Natural killer cell (primary cell): ENCODE measurements around the gene ACTL7A. TPM values are rescaled to one million over a fixed set of nuclear protein-coding genes. Genes with fewer than 3 reads are reported as not detected.
"Not testable (repeated sequence)": the region's sequence is repeated elsewhere in the genome, so short reads cannot be mapped to it uniquely, and the experiment has no call there.

Experiments
- ATAC-seq, 3 donors: fragments of 150-1000 bp in 2 of 3; fragments of 200-7000 bp in 1 of 3; cut with Tn5 transposase; 1 replicate in 1 of 3; 2 replicates in 2 of 3; pipeline ENCODE4 v1.10.0; 2021; ENCODE audit warnings: mild to moderate bottlenecking in 2 of 3, moderate library complexity in 2 of 3
- DNase-seq, 2 donors: peaks; one replicate each; pipeline versions ENCODE4 v3.0.0 to v3.0.0-alpha.2; 2013 to 2021; ENCODE audit warnings: mixed read lengths in 1 of 2
- H3K27ac ChIP-seq: one replicate; pipeline ENCODE4 v1.5.1; 2013; ENCODE audit warnings: mild to moderate bottlenecking, low read length
- H3K27me3 ChIP-seq: one replicate; pipeline ENCODE4 v1.6.1; 2013; ENCODE audit warnings: low read length; ENCODE audit not compliant: control insufficient read depth, insufficient read depth
- H3K36me3 ChIP-seq: one replicate; pipeline ENCODE4 v1.6.1; 2013; ENCODE audit warnings: low read length; ENCODE audit not compliant: control insufficient read depth, insufficient read depth
- H3K4me1 ChIP-seq: one replicate; pipeline ENCODE4 v1.6.1; 2013; ENCODE audit warnings: low read length; ENCODE audit not compliant: control insufficient read depth, insufficient read depth
- H3K4me3 ChIP-seq: one replicate; pipeline ENCODE4 v1.5.1; 2013; ENCODE audit warnings: low read length
- H3K9me3 ChIP-seq: one replicate; pipeline ENCODE4 v1.6.1; 2013; ENCODE audit warnings: low read length; ENCODE audit not compliant: control insufficient read depth, insufficient read depth
- H3K27ac Mint-ChIP-seq, 2 donors: one replicate each; pipeline ENCODE4 v1.8.0; 2022; ENCODE audit warnings: mild to moderate bottlenecking in 2 of 2, mixed read lengths in 2 of 2, moderate library complexity in 1 of 2
- H3K27me3 Mint-ChIP-seq, 2 donors: one replicate each; pipeline ENCODE4 v1.8.0; 2022; ENCODE audit warnings: low read depth in 2 of 2, mixed read lengths in 2 of 2
- H3K36me3 Mint-ChIP-seq: one replicate; pipeline ENCODE4 v1.8.0; 2022; ENCODE audit warnings: mixed read lengths
- H3K4me1 Mint-ChIP-seq, 2 donors: one replicate each; pipeline ENCODE4 v1.8.0; 2022; ENCODE audit warnings: mixed read lengths in 2 of 2
- H3K4me3 Mint-ChIP-seq: one replicate; pipeline ENCODE4 v1.8.0; 2022; ENCODE audit warnings: mild to moderate bottlenecking, moderate library complexity, mixed read lengths
- H3K9me3 Mint-ChIP-seq, 2 donors: one replicate each; pipeline ENCODE4 v1.8.0; 2022; ENCODE audit warnings: mixed read lengths in 2 of 2
- CTCF ChIP-seq: fragments of 200-600 bp; IDR thresholded peaks from one replicate; pipeline ENCODE4 v1.8.0; 2022; ENCODE audit warnings: antibody characterized with exemption
- WGBS: methylation state at CpG from one replicate; pipeline ENCODE4 v1.1.7; 2013; ENCODE audit warnings: missing lambda C conversion rate; ENCODE audit not compliant: insufficient coverage; 5-methylcytosine and 5-hydroxymethylcytosine counted together
- intact Hi-C: fragments of 100-400 bp; cut with micrococcal nuclease; formaldehyde crosslinking; loops from one replicate; pipeline ENCODE4 v1.14.2; 2022
- total RNA-seq, 4 donors: library from RNA; stranded (reverse); fragments of 120-200 nt in 1 of 4; gene quantifications; one replicate each; pipeline versions ENCODE4 v1.2.3 to v1.2.4, GENCODE V29; 2013 to 2022

ACTL7A gene
- total RNA-seq, 3 donors from 2014 or later (not counting 1 experiment from before 2014, with no cell fraction given), result not detected

- Histone ChIP-seq H3K4me1 (peaks cover 3% of the 10 kb centered on the region), H3K27me3 (no peaks in the 10 kb centered on the region), H3K36me3 (no peaks in the 10 kb centered on the region), H3K27ac (no peak overlapping the region), H3K4me3 (no peak overlapping the region), H3K9me3 (no peaks in the 10 kb centered on the region)
- Mint-ChIP-seq H3K27me3 (peaks cover 0 to 3% of the 10 kb centered on the region in 2 donors), H3K36me3 (no peaks in the 10 kb centered on the region), H3K4me1 (peaks cover 15 to 17% of the 10 kb centered on the region in 2 donors), H3K27ac (no peak overlapping the region), H3K9me3 (no peaks in the 10 kb centered on the region), H3K4me3 (no peak overlapping the region)
- intact Hi-C loops, result no loop called here
- no peak for TF ChIP-seq CTCF
- ATAC-seq, result no peak
- DNase-seq, result no peak
- WGBS, result 92% methylated on average over 5 of the region's 6 CpGs
These were observed 24.0 kb upstream of the ACTL7A start for GRCh38 chr9:108838017-108838416.

- H3K4me3 Mint-ChIP-seq, H3K27ac ChIP-seq, H3K27me3 ChIP-seq, H3K9me3 ChIP-seq, H3K4me3 ChIP-seq, H3K4me1 ChIP-seq, H3K9me3 Mint-ChIP-seq, ATAC-seq, H3K27ac Mint-ChIP-seq, H3K36me3 Mint-ChIP-seq, H3K27me3 Mint-ChIP-seq, H3K36me3 ChIP-seq, intact Hi-C loops, DNase-seq: not testable (repeated sequence)
- H3K4me1 Mint-ChIP-seq, result peaks cover 16 to 18% of the 10 kb centered on the region in 2 donors
- WGBS, result 86% methylated on average over 5 of the region's 5 CpGs
These were observed 22.5 kb upstream of the ACTL7A start for GRCh38 chr9:108839561-108839960.

- WGBS, result 13% methylated on average over 15 of the region's 16 CpGs
- Histone ChIP-seq H3K27me3 (no peaks in the 10 kb centered on the region), H3K4me3 (peak overlapping the region; percentile 1), H3K9me3 (no peaks in the 10 kb centered on the region), H3K36me3 (no peaks in the 10 kb centered on the region), H3K27ac (no peak overlapping the region), H3K4me1 (peaks cover 3% of the 10 kb centered on the region)
- Mint-ChIP-seq H3K4me3 (peak overlapping the region; percentile 17), H3K9me3 (no peaks in the 10 kb centered on the region), H3K4me1 (peaks cover 10% of the 10 kb centered on the region in 2 donors), H3K27ac (peak overlapping the region in 1 of 2 donors; percentile 52), H3K36me3 (no peaks in the 10 kb centered on the region), H3K27me3 (peaks cover 0 to 3% of the 10 kb centered on the region in 2 donors)
- intact Hi-C loops, result no loop called here
- no peak for DNase-seq
- no peak for ATAC-seq
- TF ChIP-seq CTCF, result no peak
These were observed 19.3 kb upstream of the ACTL7A start for GRCh38 chr9:108842610-108843295.

GRCh38 chr9:108844391-108844790 is 17.7 kb upstream of the ACTL7A start:
- peaks cover 0 to 3% of the 10 kb centered on the region in 2 donors for H3K27me3 Mint-ChIP-seq
- peaks cover 10% of the 10 kb centered on the region in 2 donors for H3K4me1 Mint-ChIP-seq
- Histone ChIP-seq H3K4me3 (no peak overlapping the region), H3K27me3 (no peaks in the 10 kb centered on the region), H3K4me1 (peaks cover 3% of the 10 kb centered on the region), H3K9me3 (no peaks in the 10 kb centered on the region), H3K27ac (no peak overlapping the region), H3K36me3 (no peaks in the 10 kb centered on the region)
- 68% methylated on average over 2 of the region's 2 CpGs for WGBS
- H3K9me3 Mint-ChIP-seq, result no peaks in the 10 kb centered on the region
- no peaks in the 10 kb centered on the region for H3K36me3 Mint-ChIP-seq
- intact Hi-C loops, result no loop called here
- H3K27ac Mint-ChIP-seq, result no peak overlapping the region
- no peak overlapping the region for H3K4me3 Mint-ChIP-seq
- DNase-seq, result no peak
- TF ChIP-seq CTCF, result no peak
- ATAC-seq, result no peak
